ENCODE data around the gene PPM1H. TPM values are rescaled to one million over a fixed set of nuclear protein-coding genes. Genes with fewer than 3 reads are reported as not detected.

The PPM1H gene
- total RNA-seq, 1 donor from 2014 or later, result 4.5 TPM

DNA sequence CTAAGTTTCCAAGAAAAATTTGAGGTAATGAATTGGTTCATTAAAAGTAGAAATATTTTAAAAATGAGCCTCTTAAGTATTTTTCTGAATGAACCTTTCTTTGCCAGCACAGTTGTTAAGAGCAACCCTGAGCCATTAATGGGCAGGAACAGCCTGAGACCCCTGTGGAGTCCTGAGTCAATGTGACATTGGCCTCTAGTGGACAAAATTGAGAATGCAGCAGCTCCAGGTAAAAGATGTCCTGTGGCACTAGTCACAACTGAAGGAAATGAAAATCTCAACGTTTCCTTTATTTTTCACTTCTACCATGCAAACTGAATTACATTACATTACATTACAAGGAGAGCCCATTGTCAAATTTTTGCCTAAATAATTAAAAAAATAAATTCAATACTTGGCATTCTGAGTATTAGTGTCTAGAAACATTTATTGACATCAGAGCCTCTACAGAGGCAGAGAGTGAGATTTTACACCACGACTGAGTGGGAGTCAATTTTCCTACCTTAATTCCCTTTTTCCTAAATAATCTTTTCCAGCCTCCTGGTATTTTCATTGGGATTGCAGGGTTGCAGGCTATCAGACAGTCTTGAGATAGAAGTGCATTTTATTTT is 135.7 kb downstream of the PPM1H start:
- DNase-seq, result peak; percentile 94

DNA sequence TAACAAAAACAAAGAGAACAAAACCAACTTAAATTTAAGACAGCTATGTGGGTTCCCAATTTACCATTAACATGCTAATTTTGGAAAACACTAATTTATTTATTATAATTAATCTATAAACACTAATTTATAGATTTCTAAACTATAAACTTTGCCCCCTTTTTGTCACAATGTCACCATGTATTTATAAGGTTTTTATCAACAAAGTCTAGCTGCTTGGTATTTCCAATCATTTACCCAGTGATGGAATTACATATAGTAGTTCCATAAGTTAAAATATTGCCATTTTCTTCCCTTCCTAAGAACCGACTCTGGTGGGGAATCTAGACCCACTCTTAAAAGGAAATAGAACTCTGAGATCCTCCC is 140.7 kb downstream of the PPM1H start:
- DNase-seq, result no peak

GRCh38 chr12:62793256-62794217 is 141.4 kb downstream of the PPM1H start:
- peak; percentile 97 for DNase-seq

- DNase-seq, result peak; percentile 47
Observed at GRCh38 chr12:62792236-62792870, 142.6 kb downstream of the PPM1H start.

DNA sequence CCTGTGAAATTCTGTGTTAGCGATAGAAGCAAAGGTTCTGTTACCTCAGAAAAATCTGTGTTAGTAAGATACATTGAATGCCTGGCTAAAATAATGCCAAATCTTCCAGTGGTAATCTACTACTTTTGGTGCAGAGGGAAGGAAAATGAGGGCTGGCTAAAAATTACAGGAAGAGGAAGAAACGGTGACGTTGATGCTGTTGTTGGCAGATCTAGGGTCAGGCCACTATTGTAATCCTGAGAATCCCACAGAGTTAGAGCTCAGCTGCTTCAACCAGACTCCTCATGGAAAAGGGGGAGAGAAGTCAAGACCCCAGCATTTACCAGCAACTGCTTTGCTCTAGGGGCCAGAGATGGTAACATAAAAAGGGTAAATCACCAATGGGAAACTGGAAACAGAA is 145.1 kb downstream of the PPM1H start:
- DNase-seq, result no peak

DNA sequence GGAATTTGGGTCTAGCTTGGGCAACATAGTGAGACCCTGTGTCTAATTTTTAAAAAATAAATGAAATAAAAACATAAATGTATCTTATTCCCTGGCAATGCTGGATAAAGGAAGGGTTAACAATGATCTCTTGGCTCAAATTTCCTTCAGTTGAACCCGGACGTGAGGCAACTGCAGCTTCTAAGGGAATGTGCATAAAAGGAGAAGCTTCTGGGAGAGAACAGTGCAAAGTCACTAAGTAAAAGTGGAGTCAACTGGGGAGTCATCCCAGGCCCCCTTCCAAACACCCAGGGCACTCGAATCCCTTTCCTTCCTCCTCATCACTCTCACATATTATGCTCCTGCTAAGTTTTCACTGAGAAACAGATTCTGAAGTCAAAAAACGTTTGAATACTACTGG is 147.3 kb downstream of the PPM1H start:
- DNase-seq, result no peak

DNA sequence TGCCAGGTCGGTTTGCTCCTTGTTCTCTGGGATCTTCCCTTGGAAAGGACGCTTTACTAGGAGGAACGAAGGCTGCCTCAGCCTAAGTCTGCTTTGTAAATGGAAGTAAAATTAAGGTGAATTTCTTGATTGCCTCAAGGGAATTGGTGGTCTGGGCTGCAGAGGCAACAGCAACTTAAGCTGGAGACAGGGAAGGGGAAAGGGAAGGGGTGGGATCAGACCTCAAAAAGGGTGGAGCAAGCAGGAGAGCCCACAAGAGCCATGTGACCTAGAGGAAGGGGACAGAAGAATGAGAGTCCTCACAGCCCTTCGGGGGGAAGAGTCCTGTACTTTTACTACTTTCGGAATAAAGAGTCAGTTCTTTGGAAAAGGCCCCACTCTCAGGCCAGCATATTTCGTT is 147.9 kb downstream of the PPM1H start:
- DNase-seq, result no peak

- peak; percentile 75 for DNase-seq
Observed at GRCh38 chr12:62785941-62786559, 148.9 kb downstream of the PPM1H start.

DNA sequence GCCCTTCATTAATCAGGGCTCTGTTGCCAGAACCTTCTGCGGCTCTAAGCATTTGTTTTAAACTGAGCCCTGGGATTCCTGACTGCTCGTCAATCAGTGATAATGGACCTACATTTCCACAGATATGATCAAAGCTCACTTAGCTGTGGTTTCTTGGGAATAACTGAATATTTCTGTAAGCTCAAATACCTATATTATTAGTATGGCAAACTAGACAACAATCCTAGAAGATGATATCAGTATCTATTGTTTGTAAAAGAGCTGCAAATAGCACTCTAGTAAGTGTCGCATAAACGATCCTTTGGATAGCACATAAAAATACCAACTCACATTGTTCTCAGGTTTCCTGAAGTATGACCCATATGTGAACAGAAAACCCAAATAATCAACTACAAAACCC is 150.4 kb downstream of the PPM1H start:
- DNase-seq, result no peak

DNA sequence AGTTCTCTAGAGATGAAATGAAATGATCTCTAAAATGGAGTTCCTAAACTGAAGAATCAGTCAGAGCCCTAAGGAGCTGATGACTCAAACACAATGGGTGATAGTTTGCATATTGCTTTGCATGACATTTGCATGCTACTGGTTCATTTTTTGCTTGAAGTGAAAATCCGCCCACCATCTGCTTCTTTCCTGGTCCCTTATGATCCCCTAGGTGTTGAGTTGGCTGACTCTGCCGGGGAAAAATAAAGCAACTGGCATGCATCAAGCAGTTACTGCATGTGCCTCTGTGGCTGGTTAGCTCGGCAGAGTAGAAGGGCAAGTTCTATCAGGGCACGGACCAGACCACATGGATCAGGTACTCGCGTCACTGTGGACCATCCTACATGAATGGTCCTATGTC is 151.1 kb downstream of the PPM1H start:
- no peak for DNase-seq

DNA sequence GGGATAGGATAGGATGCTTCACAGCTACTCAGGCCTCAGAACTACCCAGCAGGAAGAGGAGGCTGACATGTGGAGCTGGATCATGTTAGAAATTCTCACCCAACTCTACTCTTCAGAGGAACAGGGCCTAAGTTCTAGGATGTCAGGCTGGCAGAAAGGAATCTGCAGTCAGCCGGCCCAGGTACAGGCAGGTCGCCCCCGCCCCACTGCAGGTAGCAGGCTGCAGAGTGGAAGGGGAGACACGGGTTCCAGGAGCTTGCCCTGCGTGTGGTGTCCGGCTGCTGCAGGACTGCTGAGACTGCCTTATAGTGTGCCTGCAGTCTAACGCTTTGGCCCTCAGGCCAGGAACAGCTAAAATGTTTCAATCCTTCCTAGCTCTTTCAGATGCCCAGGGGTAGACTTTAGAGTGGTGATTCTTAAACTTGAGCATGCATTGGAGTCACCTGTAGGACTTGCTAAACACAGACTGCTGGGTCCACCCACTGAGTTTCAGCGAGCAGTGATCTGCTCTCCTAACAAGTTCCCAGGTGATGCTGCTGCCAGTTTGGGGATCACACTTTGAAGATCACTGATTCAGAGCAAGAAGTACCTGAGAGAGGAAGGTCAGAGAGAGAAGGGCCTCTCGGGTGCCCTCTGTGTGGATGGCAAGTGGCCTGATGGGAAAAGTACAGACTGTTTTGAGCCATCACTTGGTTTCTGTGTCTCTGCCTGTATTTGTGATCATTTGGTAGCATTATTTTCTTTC is 153.6 kb downstream of the PPM1H start:
- no peak for DNase-seq

GRCh38 chr12:62779488-62779887 is 155.5 kb downstream of the PPM1H start:
- no peak for DNase-seq

- DNase-seq, result no peak
Observed at GRCh38 chr12:62778187-62778586, 156.8 kb downstream of the PPM1H start.

DNA sequence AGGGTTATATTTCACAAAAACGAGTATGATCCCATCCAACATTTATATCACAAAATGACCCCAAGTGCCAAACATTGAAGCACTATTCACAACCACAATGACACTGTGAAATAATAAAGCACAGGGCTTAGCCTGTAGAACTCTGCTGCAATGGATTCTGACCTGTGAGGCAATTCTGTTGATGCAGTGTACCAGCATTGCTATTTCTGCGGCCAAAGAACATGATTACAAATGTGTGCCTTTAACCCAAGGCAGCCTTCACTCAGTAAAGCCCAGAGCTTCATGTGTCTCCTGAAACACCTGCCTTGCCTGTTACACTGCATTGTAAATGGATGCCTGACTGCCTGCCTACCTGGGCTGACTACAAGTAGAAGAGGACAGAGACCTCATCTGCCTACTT is 158.0 kb downstream of the PPM1H start:
- no peak for DNase-seq

- DNase-seq, result no peak
Observed at GRCh38 chr12:62776575-62776974, 158.4 kb downstream of the PPM1H start.

DNA sequence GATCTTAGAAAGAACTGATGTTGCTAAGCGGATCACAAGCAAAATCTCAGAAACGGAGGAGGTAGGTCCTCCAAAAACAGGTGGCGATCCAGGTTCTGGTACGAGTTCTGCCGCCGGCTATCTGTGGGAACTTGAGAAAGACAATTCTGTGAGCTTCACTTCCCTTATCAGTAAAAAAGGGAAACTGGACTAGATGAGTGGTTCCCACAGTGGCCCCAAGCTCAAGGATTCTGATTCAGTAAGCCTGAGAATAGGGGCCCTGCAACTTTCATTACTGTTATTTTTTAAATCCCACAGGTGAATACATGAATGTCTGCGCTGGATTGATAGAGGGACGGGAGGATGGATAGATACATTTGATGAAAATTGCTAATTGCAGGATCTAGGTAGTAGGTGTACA is 160.2 kb downstream of the PPM1H start:
- no peak for DNase-seq

GRCh38 chr12:62772416-62772955 is 162.5 kb downstream of the PPM1H start:
- DNase-seq, result no peak

DNA sequence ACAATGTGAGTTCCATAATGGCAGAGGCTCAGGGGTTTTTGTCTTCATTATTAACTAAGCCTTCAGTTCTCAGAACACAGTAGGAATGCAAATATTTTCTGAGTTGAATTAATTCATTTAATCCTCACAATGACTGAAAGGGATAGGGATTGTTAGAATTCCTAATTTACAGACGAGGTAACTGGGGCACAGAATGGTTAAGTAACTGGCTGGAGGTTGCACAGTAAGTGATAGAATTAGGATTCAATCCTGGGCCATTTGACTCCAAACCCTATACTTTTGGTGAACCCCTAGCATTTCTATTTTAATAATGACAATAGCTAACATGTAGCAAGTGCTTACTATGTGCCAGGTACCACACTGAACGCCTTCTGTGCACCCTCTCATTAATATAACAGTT is 163.1 kb downstream of the PPM1H start:
- no peak for DNase-seq

GRCh38 chr12:62770381-62770780 is 164.6 kb downstream of the PPM1H start:
- no peak for DNase-seq

DNA sequence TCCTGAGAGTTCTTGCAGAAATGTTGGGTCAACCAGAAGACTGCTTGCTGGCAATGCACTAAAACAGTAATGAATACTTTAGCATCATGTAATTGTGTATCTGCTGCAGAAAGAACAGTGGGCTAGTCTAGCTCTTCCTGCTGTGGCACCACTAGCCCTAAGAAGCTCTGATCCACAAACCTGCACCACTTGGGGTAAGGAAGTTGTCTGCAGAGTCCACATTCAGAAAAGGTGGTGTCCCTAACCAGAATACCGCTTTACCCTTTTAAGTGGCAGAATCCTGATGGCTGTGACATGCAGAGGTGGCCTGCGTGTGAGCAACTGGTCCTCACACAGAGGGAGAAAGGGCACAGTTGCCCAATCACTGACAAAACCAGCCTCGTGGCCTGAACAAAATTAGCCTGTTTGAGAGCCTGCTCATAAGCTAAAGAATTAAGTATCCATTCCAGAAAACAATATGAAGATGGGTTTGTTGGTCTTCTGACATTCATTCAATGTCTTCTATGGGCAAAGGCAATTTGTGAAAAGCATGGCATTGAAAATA is 165.8 kb downstream of the PPM1H start:
- no peak for DNase-seq

DNA sequence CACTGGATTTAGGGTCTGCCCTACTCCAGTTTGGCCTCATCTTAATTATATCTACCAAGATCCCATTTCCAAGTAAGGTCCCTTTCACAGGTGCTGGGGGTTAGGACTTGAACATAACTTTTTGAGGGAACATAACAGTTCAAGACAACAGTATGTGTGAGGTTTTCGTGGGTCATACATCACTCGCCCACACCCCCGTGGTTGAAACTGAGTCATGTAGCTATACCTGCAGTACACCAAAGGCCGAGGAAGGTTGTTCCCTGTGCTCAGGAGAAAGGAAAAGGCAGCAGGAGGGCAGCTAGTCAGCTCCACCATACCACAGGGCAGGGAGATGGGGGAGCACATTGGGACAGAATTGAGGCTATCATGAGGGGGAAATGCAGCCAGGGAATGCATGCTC is 167.0 kb downstream of the PPM1H start:
- DNase-seq, result no peak

- DNase-seq, result no peak
Observed at GRCh38 chr12:62767496-62767895, 167.5 kb downstream of the PPM1H start.

All from tongue (tissue), 2 donors.